ENCODE measurements around the gene OSCP1. TPM values are rescaled to one million over a fixed set of nuclear protein-coding genes. Genes with fewer than 3 reads are reported as not detected.

OSCP1 gene
- total and polyA plus RNA-seq, 8 donors: 9.3 to 23.4 (median 14.5) TPM

GRCh38 chr1:36382669-36383068 is 67.6 kb downstream of the OSCP1 start:
- Histone ChIP-seq H3K4me3 (no peak overlapping the region), H3K9me3 (no peaks in the 10 kb centered on the region), H3K27me3 (no peaks in the 10 kb centered on the region), H3K36me3 (no peaks in the 10 kb centered on the region), H3K4me1 (peaks cover 25 to 79% of the 10 kb centered on the region in 2 donors), H3K27ac (no peak overlapping the region)
- ATAC-seq (no peak), DNase-seq (no peak)
- TF ChIP-seq CTCF (IDR thresholded peaks at IDR 0.05): no peak
- intact Hi-C loops (cut with DNase I): no loop called here

GRCh38 chr1:36382231-36382630 is 68.0 kb downstream of the OSCP1 start:
- intact Hi-C loops (cut with DNase I): no loop called here
- Histone ChIP-seq H3K4me1 (peaks cover 21 to 79% of the 10 kb centered on the region in 2 donors), H3K27me3 (no peaks in the 10 kb centered on the region), H3K9me3 (no peaks in the 10 kb centered on the region), H3K27ac (no peak overlapping the region), H3K4me3 (no peak overlapping the region), H3K36me3 (no peaks in the 10 kb centered on the region)
- ATAC-seq: no peak
- DNase-seq: no peak
- TF ChIP-seq CTCF (IDR thresholded peaks at IDR 0.05): no peak

- intact Hi-C loops (cut with DNase I): no loop called here
Observed at GRCh38 chr1:36381405-36381804, 68.8 kb downstream of the OSCP1 start.

GRCh38 chr1:36380782-36381181 is 69.5 kb downstream of the OSCP1 start:
- DNase-seq (no peak), ATAC-seq (no peak)
- peak overlapping the region in 1 of 2 donors; percentile 87 for H3K27ac ChIP-seq
- no peaks in the 10 kb centered on the region for H3K9me3 ChIP-seq
- no peak for TF ChIP-seq CTCF (IDR thresholded peaks at IDR 0.05)
- intact Hi-C loops (cut with DNase I): no loop called here
- H3K27me3 ChIP-seq: no peaks in the 10 kb centered on the region
- no peak overlapping the region for H3K4me3 ChIP-seq
- peaks cover 13 to 83% of the 10 kb centered on the region in 2 donors for H3K4me1 ChIP-seq
- peaks cover 0 to 6% of the 10 kb centered on the region in 2 donors for H3K36me3 ChIP-seq

More at GRCh38 chr1:36381405-36381804, 68.8 kb downstream of the OSCP1 start:
- no peak for DNase-seq
- H3K36me3 ChIP-seq: peaks cover 0 to under 1% of the 10 kb centered on the region in 2 donors
- H3K4me3 ChIP-seq: no peak overlapping the region
- no peak overlapping the region for H3K27ac ChIP-seq
- H3K27me3 ChIP-seq: no peaks in the 10 kb centered on the region
- no peak for TF ChIP-seq CTCF (IDR thresholded peaks at IDR 0.05)
- H3K4me1 ChIP-seq: peaks cover 13 to 77% of the 10 kb centered on the region in 2 donors
- no peak for ATAC-seq
- H3K9me3 ChIP-seq: no peaks in the 10 kb centered on the region

GRCh38 chr1:36380143-36380619 is 70.1 kb downstream of the OSCP1 start:
- no peak for TF ChIP-seq CTCF (IDR thresholded peaks at IDR 0.05)
- intact Hi-C loops (cut with DNase I): no loop called here
- H3K27me3 ChIP-seq: no peaks in the 10 kb centered on the region
- H3K9me3 ChIP-seq: no peaks in the 10 kb centered on the region
- peaks cover 14 to 89% of the 10 kb centered on the region in 2 donors for H3K4me1 ChIP-seq
- H3K36me3 ChIP-seq: peaks cover 0 to 6% of the 10 kb centered on the region in 2 donors
- no peak overlapping the region for H3K4me3 ChIP-seq
- no peak for ATAC-seq
- DNase-seq: no peak
- H3K27ac ChIP-seq: peak overlapping the region in 1 of 2 donors; percentile 87
